H1 (cell line): Measurements from ENCODE around the gene PAX9.

Experiments
- CBX8 ChIP-seq: fragments of 300-800, 300-1000 bp; sonication (generic); IDR thresholded peaks from 2 replicates; pipeline ENCODE4 v1.7.1; 2016; ENCODE audit warnings: low read depth, low read length, borderline replicate concordance
- CREB1 ChIP-seq: IDR thresholded peaks from 2 replicates; pipeline ENCODE4 v1.6.1; 2012; ENCODE audit warnings: inconsistent platforms
- CTCF ChIP-seq, 3 experiments: IDR thresholded peaks; 1 replicate in 2 of 3; 2 replicates in 1 of 3; pipeline versions ENCODE4 v1.5.1 to v1.6.1; 2011; ENCODE audit warnings: low read length in 3 of 3, mild to moderate bottlenecking in 3 of 3, inconsistent platforms in 2 of 3, low read depth in 1 of 3, moderate library complexity in 1 of 3; ENCODE audit not compliant: insufficient read depth in 1 of 3; ENCODE audit errors: control extremely low read depth in 1 of 3
- EGR1 ChIP-seq: IDR thresholded peaks from 2 replicates; pipeline ENCODE4 v1.6.1; 2011; ENCODE audit warnings: low read depth, low read length, borderline replicate concordance
- EZH2 ChIP-seq: fragments of 200-600 bp; sonication (generic); IDR thresholded peaks from 2 replicates; pipeline ENCODE4 v1.7.1; 2012; ENCODE audit warnings: low read depth, mild to moderate bottlenecking, moderate library complexity, low read length, inconsistent platforms; ENCODE audit not compliant: severe bottlenecking
- JUN ChIP-seq: IDR thresholded peaks from 2 replicates; pipeline ENCODE4 v1.6.1; 2011; ENCODE audit warnings: low read depth, mild to moderate bottlenecking, improper control_type of control experiment, low read length
- KDM5A ChIP-seq: fragments of 200-600 bp; IDR thresholded peaks from 2 replicates; pipeline ENCODE4 v1.7.1; 2012; ENCODE audit warnings: mild to moderate bottlenecking, low read length, inconsistent platforms, mixed read lengths
- MAX ChIP-seq: IDR thresholded peaks from 2 replicates; pipeline ENCODE4 v1.6.1; 2012; ENCODE audit warnings: inconsistent platforms
- POU5F1 ChIP-seq: IDR thresholded peaks from 2 replicates; pipeline ENCODE4 v1.6.1; 2011; ENCODE audit warnings: low read depth, mild to moderate bottlenecking, low read length, moderate library complexity
- RBBP5 ChIP-seq: IDR thresholded peaks from 2 replicates; pipeline ENCODE4 v1.7.1; 2012; ENCODE audit warnings: low read depth, mild to moderate bottlenecking, inconsistent platforms, low read length, moderate library complexity, borderline replicate concordance
- RNF2 ChIP-seq: fragments of 200-900, 300-1000 bp; sonication (generic); IDR thresholded peaks from 2 replicates; pipeline ENCODE4 v1.7.1; 2016; ENCODE audit warnings: borderline replicate concordance, low read depth, mild to moderate bottlenecking, antibody characterized with exemption, low read length; ENCODE audit not compliant: poor library complexity, severe bottlenecking; ENCODE audit errors: missing control alignments
- RXRA ChIP-seq: IDR thresholded peaks from 2 replicates; pipeline ENCODE4 v1.6.1; 2011; ENCODE audit warnings: low read depth, mild to moderate bottlenecking, low read length, moderate library complexity; ENCODE audit not compliant: insufficient read depth
- TAF1 ChIP-seq: IDR thresholded peaks from 2 replicates; pipeline ENCODE4 v1.6.1; 2011; ENCODE audit warnings: mild to moderate bottlenecking, low read depth, low read length
- ZNF274 ChIP-seq: IDR thresholded peaks from 2 replicates; pipeline ENCODE4 v1.7.0; 2012; ENCODE audit warnings: low read length, borderline replicate concordance; ENCODE audit errors: extremely low read depth

- no peak for TF ChIP-seq EGR1
- no peak for TF ChIP-seq CTCF (IDR thresholded peaks at IDR 0.05; ENCODE audit: control extremely low read depth in 1 of 3, insufficient read depth in 1 of 3, low read depth in 1 of 3, low read length in 3 of 3)
- TF ChIP-seq EZH2: no peak
- TF ChIP-seq RNF2: no peak
- no peak for TF ChIP-seq CREB1
- no peak for TF ChIP-seq POU5F1
- TF ChIP-seq RXRA: no peak
- no peak for TF ChIP-seq MAX
- TF ChIP-seq ZNF274: no peak
- TF ChIP-seq TAF1: no peak
- TF ChIP-seq JUN: no peak
- TF ChIP-seq RBBP5: no peak
- no peak for TF ChIP-seq CBX8
- no peak for TF ChIP-seq KDM5A
Measured at GRCh38 chr14:36724162-36724561, 62.5 kb downstream of the PAX9 start.
